Central memory CD4-positive, alpha-beta T cell (primary cell): ENCODE data around the gene MAU2.

Experiments
- DNase-seq: peaks from one replicate; pipeline ENCODE4 v3.0.0; 2022

The MAU2 gene

DNA sequence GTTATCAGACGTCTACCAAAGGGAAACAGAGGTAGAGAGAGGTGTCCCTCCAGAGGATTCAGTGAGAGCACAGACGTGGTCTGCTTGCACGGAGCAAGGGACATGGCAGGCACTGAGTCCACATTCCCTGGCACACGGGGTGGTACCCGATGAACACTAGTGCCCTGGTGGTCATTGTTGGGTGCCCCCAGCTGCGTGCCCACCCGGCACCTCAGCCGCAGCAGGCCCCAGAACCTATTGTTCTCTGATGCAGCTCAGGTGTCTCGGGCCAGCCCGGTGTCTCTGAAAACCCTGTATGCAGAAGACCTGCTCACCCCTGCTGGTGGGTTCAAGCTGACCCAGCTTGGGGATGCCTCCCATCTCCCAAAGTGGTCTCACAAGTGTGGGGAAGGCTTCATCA, 12.3 kb upstream of the MAU2 start:
- DNase-seq, result no peak

DNA sequence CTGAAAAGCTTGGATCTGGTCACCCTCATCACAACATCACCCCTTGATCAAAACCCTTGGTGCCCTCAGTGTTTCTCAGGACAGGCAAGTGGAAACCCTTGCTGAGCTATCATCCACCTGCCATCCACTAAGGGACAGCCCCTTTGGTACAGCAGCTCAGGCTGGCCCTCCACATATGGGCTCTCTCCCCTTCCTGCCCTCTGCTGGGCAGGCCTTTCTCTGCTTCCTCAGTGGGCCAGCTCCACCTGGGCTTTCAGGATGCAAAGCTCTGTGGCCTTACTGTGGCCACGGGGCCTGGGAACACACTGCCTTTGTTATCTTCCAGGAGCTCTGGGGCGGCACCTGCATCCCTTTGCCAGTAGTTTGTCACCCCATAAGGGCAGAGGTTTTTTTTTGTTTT, 5.2 kb upstream of the MAU2 start:
- DNase-seq, result no peak

DNA sequence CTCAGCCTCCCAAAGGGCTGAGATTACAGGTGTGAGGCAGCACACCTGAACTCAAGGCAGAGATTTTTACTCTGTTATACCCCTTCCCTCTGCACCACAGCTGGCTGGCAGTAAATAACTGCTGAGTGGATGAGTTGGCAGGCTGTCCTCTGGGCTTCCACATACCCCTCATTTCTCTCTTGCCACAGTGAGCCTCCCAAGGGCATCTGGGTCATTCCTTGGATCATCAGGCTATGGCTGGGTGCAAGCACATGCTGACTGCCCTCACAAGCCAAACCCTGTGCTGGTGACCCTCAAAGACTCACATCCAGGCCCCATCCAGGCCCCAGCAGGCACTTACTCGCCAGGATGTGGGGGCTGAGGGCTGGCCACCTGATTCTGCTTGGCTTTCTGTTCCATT, 4.5 kb upstream of the MAU2 start:
- DNase-seq, result no peak

DNA sequence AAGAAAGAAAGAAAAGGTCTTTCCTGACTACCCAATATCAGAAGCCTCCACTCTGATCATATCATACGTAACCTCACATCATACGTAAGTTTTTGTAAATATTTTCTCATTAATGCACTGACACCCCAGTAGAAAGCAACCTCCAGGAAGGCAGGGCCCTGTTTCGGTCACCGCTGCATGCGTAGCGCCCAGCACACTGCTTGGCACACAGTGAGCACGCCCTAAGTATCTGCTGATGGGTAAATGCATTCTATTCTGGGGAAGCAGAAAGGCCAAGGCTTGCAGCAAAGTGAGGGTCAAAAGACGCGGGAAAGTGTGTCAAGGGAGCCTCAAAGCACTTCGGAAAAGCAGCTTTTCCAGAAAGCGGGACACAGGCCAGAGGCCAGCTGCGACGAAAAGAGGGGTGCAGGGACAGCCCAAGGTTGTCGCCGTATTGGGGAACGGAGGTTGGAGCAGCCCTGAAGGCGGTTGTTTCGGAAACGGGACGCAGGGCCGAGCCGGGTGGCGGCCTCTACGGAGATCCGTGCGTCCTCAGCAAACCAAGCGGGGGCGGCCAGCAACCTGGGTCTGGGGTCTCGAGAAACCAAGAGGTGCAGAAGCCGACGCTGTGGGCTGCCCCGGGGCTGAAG, 783 bp upstream of the MAU2 start:
- no peak for DNase-seq

DNA sequence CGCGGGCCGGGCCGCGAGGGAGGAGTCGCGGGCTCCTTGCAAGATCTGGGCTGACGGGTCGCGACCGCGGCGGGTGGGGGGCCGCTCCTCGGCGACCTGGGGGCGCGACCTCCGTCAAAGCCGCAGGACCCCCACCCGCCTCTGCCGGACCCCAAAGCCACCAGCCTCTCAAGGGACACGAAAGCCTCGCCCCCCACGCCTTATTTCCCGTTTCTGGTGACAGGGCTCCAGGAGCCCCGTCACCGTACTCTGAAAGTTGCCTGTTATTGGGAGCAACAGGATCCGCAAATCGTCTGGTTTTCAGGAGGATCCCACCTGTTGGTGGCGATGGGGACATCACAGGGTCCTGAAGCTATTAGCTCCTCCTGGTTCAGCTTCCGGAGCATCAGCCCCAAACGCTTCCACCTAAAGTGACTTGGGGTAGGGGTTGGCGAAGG, 530 bp downstream of the MAU2 start:
- no peak for DNase-seq

DNA sequence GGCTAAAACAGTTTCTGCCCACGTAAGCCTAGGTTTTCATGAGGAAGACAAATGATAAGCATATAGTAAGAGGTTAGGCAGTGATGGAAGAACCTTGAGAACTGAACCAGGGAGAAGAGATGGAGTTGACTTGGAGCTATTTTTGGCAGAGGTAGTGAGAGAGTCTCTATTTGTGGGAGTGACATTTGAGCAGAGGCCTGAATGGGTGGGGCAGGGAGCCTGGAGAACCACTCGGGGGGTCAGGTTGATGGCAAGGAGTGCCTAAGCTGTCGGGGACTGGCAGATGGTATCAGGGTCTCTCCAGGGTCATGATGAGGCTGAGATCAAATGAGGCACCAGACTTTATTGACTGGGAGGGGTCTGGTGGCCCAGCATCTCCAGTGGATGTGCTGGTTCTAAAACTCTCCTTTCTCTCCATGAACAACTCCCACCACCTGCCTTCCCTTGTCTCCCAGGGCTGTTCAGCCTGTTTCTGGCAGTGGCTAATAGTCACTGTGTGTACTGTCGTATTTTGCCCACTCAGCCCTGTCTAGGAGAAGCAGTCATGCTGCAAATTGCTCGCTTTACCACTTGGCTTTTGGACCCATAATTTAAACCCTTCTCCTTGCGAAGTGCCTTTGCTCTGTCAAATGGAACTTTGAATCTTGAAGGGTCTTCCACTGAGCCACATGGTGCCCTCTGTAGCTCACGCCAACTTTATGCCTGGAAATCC, 3.6 kb downstream of the MAU2 start:
- DNase-seq, result no peak

DNA sequence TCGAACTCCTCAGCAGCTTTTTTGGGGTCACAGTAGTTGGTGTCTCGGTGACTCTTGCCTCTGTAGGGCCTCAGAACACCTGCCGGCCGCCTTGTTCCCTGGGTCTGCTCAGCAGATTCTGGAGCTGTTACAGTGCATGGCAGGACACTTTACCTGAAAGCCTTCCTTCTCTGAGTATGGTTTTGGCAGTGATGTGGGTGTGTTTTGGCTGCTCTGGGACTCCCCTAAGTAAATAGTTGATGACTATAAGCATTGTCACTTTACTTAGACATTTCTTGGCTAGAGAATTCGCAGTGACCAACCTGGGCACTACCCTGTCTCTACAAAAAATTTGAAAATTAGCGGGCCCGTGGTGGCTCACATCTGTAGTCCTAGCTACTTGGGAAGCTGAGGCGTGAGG, 7.0 kb downstream of the MAU2 start:
- DNase-seq, result no peak

DNA sequence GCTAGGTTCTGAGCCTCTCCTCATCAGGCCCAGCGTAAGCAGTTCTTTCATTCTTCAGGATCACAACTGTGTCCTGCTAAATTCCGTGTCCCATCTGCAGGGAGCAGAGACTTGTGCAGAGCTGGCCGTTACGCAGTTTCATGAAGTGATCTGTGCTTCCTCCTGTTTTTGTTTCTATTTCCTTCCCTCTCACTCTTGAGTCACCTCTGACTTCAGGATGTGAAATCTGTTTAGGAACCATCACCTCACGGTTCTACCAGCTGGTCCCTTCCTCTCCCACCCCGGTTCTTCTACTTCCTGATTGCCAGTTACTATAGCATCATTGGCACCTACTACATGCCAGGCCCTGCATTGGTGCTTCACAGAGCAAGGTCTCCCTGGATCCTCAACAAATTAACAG, 8.5 kb downstream of the MAU2 start:
- no peak for DNase-seq

DNA sequence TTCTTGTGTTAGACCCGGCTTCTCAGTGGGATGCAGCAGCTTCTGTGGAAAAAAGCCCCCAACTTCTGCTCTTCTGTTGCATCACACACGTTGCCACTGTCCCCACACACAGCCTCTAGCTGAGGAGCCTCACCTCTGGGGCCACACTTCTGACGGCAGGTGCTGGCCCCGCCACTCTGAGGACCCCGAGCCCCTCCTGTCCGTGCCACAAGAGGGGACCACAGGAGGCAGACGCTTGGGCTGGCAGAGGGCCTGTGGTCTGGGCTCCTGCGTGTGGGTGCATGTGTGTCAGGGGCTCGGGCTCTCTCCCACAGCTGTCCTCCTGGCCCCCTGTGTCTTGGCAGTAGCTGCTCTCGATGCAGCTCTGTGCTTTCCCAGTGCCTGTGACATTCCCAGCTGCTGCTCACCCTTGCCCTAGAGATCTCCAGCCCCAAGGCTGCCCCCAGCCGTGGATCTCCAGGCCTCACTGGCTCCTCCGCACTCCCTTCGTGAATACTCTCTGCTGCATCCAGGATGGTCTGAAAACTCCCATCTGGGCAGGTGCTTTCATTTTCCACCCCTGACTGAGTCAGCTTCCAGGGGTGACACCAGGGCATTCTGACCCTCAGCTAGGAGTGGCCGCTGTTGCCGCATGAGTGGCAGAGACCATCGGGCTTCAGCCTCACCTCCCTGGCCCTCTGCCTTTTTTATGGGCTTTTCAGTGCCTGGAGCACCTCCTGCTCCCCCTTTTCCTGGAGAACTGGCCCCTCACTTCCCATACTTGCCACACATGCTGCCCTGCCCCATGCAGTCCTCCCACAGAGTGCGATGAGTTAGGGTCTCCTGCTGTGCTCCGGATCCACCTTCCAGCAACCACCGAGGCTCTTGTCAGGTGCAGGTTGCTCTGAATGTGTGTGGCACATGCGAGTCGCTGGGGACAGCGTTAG, 13.7 kb downstream of the MAU2 start:
- no peak for DNase-seq

DNA sequence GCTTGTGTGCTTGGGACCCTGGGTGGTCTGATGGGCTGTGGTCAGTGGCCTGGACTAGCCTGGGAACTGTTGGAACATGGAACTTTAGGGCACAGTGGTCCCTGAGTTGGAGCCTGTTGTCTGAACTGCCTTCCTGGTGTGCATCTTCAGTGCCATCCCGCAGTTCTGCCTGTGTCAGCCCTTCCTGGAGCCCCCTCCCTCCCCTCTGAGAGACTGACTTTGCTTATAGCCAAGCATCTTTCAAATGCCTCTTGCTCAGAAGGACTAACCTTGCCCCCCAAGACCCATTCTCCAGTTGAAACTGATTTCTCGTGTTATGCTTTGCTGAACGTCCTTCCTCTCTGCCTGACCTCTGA, 14.3 kb downstream of the MAU2 start:
- no peak for DNase-seq

DNA sequence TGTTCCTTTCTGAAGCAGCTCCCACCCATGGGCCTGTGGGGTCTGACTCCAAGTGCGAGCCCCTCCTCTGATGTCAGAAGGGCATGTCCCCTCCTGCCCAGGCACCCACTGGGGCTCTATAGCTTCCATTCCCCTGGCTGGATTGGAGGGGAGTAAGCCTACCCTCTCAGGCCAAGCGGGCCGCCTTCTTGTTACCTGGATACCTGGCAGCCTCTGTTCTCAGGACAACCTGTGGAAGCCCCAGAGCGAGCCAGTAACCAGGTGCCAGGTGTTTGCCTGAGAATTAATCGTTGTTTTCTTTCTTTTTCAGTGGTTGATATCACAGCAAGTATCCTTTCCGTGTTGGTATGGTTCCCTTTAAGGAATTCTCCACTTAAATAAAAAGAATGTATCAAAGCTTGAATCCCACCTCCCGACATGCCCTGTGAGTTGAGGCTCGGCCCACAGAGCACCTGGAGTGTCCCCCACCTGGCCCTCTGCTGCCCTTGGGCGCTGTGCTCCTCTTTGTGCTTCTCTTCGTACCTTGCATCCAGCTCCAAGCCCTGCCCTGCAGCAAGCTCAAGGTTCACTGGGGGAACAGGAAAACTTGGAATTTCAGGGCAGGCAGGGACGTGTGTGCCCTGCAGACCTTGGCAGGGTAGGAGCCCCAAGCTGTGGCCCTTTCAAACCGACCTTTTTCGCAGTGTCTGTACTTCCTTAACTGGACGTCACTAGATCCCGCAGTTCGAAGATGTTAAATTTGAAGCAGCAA, 15.0 kb downstream of the MAU2 start:
- no peak for DNase-seq

DNA sequence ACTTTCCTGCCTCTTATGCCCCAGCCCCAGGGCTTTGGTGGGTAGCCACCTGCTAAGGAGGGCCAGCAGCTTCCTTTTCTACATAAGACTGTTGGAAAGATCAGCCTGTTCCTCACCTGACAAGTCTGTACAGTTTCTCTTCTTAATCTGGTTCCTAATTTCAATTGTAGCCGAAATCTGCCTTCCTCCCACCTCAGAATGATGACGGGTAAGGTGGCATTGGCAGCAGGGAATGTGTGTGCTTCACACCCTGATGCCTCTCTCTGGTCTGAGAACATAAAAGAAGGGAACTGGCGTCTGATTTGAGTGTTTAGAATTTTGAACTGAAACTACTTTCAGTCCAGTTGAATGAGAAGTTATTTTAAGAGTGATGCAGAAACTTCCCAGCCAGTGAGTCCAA, 16.0 kb downstream of the MAU2 start:
- no peak for DNase-seq

DNA sequence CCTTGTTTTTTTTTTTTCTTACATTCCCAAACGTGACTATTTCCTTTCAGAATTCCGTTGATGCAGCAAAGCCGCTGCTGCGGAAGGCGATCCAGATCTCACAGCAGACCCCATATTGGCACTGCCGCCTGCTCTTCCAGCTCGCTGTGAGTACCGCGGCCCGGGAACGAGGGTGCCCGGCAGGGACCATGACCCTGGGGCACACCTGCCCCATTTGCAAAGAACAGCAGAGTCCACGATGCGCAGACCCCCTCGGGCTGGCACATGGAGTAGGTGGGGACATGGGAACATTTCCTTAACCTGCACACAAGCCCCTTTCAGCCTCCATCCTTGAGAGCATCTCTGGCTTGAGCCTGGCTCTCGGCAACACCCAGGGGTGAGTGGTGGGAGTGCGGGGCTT, 16.5 kb downstream of the MAU2 start:
- DNase-seq, result no peak

DNA sequence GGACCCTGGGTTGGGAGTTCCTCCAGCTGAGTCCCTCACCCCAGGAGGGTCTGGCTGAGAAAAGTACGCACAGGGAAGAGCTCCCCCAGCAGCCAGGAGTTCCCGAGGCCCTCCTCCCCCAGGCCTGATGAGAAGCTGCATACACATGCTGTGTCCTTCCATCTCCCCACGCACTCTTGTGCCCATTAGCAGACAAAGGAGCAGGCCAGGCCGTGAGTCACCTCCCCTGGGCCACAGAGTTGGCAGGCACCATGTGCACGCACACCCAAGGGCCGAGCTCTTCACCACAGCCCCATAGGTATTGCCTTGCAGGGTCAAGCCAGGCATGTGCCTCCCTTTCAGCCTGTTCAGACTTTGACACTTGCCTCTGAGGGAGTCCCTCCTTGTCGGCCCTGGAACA, 17.5 kb downstream of the MAU2 start:
- DNase-seq, result no peak

DNA sequence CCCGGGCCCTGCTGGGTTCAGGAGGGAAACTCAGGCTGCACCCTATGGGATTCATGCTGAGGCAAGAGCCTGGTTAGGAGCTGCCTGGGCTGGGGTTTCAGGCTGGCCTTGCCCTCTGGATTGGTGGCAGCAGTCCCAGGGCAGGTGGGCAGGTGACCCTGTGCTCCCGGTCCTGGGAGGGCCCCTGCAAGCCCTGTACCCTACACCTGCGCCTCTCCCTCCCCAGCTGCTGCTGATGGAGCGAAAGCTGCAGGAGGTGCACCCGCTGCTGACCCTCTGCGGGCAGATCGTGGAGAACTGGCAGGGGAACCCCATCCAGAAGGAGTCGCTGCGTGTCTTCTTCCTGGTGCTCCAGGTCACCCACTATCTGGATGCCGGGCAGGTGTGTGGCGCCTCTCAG, 20.4 kb downstream of the MAU2 start:
- DNase-seq, result no peak

DNA sequence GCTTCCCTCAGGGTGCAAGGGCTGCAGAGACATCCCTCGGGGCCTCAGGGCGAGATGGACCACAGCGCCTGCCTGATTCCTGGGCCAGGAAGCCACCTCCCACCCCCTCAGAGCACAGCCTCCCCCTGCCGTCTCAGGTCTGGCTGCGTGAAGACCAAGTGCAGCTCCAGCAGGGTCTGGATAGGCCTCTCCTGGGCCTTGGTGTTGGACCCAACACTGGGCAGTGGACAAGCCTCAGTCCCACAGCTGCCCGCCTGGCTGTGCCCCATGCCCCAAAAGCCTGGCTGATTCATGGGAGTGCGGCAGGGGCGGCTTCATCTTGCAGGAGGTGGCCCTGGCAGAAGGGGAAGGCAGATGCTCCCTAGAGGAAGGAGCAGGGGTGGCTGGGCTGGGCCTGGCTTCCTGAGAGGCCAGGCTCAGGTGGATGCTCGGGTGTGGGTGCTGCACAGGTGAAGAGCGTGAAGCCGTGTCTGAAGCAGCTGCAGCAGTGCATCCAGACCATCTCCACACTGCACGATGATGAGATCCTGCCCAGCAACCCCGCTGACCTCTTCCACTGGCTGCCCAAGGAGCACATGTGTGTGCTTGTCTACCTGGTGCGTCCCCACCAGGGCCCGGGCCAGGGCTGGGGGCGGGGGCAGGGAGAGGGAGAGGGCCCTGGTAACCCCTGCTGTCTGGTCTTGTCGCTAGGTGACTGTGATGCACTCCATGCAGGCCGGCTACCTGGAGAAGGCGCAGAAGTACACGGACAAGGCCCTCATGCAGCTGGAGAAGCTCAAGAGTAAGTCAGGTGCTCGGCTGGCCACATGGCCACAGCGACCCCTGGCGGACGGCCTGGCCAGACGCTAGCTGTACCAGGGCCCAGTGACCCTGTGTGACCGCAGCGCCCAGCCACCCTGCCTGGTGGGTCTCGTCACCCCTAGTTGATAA, 21.7 kb downstream of the MAU2 start:
- DNase-seq, result no peak

DNA sequence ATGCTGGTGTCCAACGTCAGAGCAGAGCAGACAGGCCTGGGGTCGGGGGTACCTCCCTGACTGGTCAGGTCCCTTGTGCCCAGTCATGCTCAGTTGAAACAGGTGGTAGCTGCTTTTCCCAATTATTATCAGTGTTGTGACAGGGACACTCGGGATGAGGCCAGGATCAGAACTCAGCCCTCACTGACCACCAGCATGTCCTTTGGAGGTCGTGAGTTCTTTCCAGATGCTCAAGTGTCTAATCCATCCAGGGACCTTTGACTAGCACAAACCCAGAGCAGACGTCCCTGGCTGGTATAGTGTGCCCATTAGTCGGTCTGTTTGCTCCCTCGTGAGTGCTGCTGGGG, 22.4 kb downstream of the MAU2 start:
- DNase-seq, result no peak

DNA sequence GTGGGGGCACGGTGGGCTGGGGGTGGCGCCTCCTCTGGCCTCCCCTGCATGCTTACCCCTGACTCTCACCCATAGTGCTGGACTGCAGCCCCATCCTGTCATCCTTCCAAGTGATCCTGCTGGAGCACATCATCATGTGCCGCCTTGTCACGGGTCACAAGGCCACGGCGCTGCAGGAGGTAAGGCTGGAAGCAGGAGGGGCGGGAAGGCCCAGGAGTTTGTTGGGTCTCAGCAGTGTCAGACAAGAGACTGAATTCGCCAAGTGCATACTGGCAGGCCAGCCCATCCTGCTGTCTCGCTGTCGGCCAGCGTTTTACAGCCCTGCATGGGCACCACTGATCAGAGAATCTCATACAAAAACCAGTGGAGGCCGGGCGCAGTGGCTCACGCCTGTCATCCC, 23.1 kb downstream of the MAU2 start:
- no peak for DNase-seq

DNA sequence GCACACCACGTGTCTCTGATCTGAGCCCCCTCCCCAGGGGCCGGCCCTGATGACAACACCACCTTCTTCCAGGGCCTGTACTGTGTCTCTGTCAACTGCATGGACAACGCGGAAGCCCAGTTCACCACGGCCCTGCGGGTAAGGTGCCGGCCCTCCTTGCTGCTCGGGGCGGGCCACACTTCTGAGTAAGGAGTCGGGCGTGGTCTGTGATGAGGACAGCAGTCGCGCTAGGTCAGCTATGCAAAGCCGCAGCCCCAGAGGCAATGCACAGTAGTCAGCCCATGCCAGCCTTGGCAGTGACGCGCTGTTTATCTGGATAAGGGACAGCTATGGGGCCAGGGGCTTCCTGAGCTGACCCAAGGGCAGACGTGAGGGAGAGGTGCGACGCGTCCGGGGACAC, 24.6 kb downstream of the MAU2 start:
- DNase-seq, result no peak

DNA sequence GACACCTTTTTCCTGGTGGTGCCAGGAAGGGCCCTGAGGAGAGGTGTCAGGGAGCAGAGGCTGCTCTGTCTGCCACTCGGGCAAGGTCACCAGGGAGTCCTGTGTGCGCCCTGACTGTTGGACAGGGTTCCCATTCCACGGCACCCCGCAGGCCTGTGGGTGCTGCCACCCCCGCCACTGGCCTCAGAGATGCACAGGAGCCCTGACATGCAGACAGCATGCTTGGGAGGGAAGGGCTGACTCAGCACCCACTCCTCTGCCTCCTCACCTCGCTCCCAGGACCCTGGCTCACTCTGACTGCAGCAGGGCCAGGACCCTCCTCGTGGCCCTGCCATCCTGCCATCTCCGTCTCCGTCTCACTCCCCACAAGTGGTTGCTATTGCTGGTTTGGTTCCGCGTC, 25.3 kb downstream of the MAU2 start:
- no peak for DNase-seq

DNA sequence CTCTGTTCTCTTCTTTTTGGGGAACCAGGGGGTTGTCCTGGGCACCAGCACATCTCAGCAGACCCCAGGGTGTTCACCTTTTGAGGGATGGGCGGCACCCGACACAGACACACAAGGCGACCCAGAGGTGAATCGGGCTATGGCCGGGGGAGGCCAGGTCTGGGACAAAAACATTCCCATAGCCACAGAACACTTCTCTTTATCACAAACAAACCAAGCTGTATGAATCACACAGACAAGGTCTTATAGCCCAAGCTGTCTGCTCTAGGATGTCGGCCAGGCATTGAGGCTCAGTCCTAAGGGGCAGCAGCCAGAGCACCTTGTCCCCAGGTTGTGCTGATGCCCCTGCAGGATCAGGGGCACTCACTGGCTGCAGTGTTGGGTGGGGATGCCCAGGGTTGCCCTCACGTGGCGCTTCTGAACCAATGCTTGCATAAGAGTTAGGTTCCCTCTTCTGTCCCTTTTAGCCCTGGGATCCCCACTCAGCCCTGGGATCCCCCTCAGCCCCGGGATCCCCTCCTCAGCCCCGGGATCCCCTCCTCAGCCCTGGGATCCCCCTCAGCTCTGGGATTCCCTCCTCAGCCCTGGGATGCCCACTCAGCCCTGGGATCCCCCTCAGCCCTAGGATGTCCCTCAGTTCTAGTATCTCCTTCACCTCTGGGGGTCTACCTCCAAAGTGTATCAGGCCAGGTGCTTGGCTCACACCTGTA, 26.9 kb downstream of the MAU2 start:
- no peak for DNase-seq

DNA sequence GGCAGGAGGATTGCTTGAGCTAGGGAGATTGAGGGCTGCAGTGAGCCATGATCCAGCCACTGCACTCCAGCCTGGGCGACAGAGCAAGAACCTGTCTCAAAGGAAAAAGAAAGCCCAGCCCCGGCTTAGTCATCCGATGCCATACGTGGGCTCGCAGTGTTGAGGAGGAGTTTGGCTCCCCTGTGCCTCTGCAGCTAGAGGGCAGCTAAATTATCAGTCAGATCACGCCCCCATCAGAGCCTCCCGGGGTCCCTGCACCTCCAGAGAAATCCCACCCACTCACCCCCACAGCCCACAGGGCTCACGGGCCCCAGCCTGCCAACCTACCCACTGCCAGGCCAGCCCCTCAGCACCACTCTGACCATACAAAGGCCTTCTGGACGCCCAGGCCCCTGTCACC, 27.6 kb downstream of the MAU2 start:
- no peak for DNase-seq
